Endothelial cell of umbilical vein (primary cell): ENCODE measurements around the gene MED27. TPM values are rescaled to one million over a fixed set of nuclear protein-coding genes. Genes with fewer than 3 reads are reported as not detected.

ENCODE experiments used
- BruUV-seq: library from RNA; stranded (reverse); fragments of 400-500 nt; replicated peaks from 2 replicates; lab custom pipeline; 2021; lab: Mats Ljungman, UMichigan
- CTCF ChIA-PET: fragments of 300-600, 350-600 bp; sonication (Branson Sonifier 250); formaldehyde crosslinking; loops from one replicate; lab custom pipeline; 2021; ENCODE audit warnings: antibody characterized with exemption, inconsistent platforms; lab: Charles Lee
- POLR2A ChIA-PET: fragments of 300-600, 350-600 bp; sonication (Branson Sonifier 250); formaldehyde crosslinking; loops from one replicate; lab custom pipeline; 2021; ENCODE audit warnings: antibody characterized with exemption, inconsistent platforms; lab: Charles Lee
- DNase-seq: peaks from one replicate; pipeline ENCODE4 v3.0.0-alpha.2; 2011; ENCODE audit warnings: low read depth, low spot score
- FAIRE-seq: peaks from 2 replicates; lab custom pipeline; 2011; peaks lifted over from hg19 to GRCh38; lab: Jason Lieb, UNC
- H2AFZ ChIP-seq: 2 replicates; pipeline ENCODE4 v1.6.0; 2012; ENCODE audit warnings: low read depth, low read length, control low read depth, inconsistent platforms
- H3K27ac ChIP-seq: 2 replicates; pipeline ENCODE4 v1.5.1; 2011; ENCODE audit warnings: low read depth, mild to moderate bottlenecking, control low read depth, low read length, moderate library complexity; ENCODE audit not compliant: insufficient read depth
- H3K27me3 ChIP-seq, 2 experiments: 2 replicates each; pipeline versions ENCODE4 v1.6.0 to v1.6.1; 2011; ENCODE audit warnings: low read length in 2 of 2, mixed read lengths in 1 of 2; ENCODE audit not compliant: control insufficient read depth in 2 of 2, insufficient read depth in 2 of 2
- H3K36me3 ChIP-seq, 2 experiments: 2 replicates in 1 of 2; 3 replicates in 1 of 2; pipeline ENCODE4 v1.5.1; 2011; ENCODE audit warnings: low read length in 2 of 2, mild to moderate bottlenecking in 1 of 2, moderate library complexity in 1 of 2; ENCODE audit not compliant: control insufficient read depth in 2 of 2, insufficient read depth in 2 of 2; ENCODE audit errors: extremely low read depth in 1 of 2
- H3K4me1 ChIP-seq: 3 replicates; pipeline ENCODE4 v1.5.1; 2011; ENCODE audit warnings: mild to moderate bottlenecking, low read length; ENCODE audit not compliant: control insufficient read depth, insufficient read depth; ENCODE audit errors: extremely low read depth
- H3K4me2 ChIP-seq: 2 replicates; pipeline ENCODE4 v1.6.1; 2011; ENCODE audit warnings: low read length, control low read depth, mixed read lengths; ENCODE audit not compliant: insufficient read depth
- H3K4me3 ChIP-seq, 3 experiments: fragments of 200-600 bp in 1 of 3; sonication (generic), shearing (Covaris generic) in 1 of 3; replicated peaks in 1 of 3; 2 replicates each; pipeline ENCODE4 v1.5.1; 2011 to 2016; ENCODE audit warnings: control low read depth in 3 of 3, low read length in 3 of 3, mild to moderate bottlenecking in 2 of 3, inconsistent platforms in 1 of 3, low read depth in 1 of 3, moderate library complexity in 1 of 3; ENCODE audit not compliant: insufficient read depth in 1 of 3
- H3K79me2 ChIP-seq: 2 replicates; pipeline ENCODE4 v1.6.0; 2012; ENCODE audit warnings: low read length, inconsistent platforms; ENCODE audit not compliant: control insufficient read depth, insufficient read depth
- H3K9ac ChIP-seq: replicated peaks from 2 replicates; pipeline ENCODE3; 2011; ENCODE audit warnings: low read length, control low read depth; ENCODE audit not compliant: insufficient read depth; ENCODE audit errors: extremely low read depth
- H3K9me1 ChIP-seq: replicated peaks from 3 replicates; pipeline ENCODE4 v1.6.0; 2011; ENCODE audit warnings: mild to moderate bottlenecking, low read length; ENCODE audit not compliant: control insufficient read depth, insufficient read depth; ENCODE audit errors: extremely low read depth
- H3K9me3 ChIP-seq: replicated peaks from 2 replicates; pipeline ENCODE4 v1.5.1; 2012; ENCODE audit warnings: low read length, inconsistent platforms; ENCODE audit not compliant: control insufficient read depth, insufficient read depth
- H4K20me1 ChIP-seq: replicated peaks from 2 replicates; pipeline ENCODE3; 2011; ENCODE audit warnings: mild to moderate bottlenecking, low read length; ENCODE audit not compliant: control insufficient read depth, insufficient read depth; ENCODE audit errors: extremely low read depth
- CTCF ChIP-seq, 2 donors: IDR thresholded peaks; 1 replicate in 1 of 2; 2 replicates in 1 of 2; pipeline ENCODE4 v1.5.1; 2011; ENCODE audit warnings: low read length in 2 of 2, mild to moderate bottlenecking in 2 of 2, moderate library complexity in 2 of 2, control low read depth in 1 of 2, inconsistent platforms in 1 of 2, low read depth in 1 of 2; ENCODE audit not compliant: insufficient read depth in 1 of 2; ENCODE audit errors: extremely low read depth in 1 of 2
- EZH2 ChIP-seq: IDR thresholded peaks from 2 replicates; pipeline ENCODE4 v1.6.1; 2012; ENCODE audit warnings: borderline replicate concordance, low read depth, mild to moderate bottlenecking, moderate library complexity, low read length, inconsistent platforms; ENCODE audit not compliant: severe bottlenecking
- FOS ChIP-seq: IDR thresholded peaks from 2 replicates; pipeline ENCODE4 v1.6.1; 2011; ENCODE audit warnings: mild to moderate bottlenecking, low read length, moderate library complexity, borderline replicate concordance; ENCODE audit not compliant: insufficient read depth
- GATA2 ChIP-seq: IDR thresholded peaks from 2 replicates; pipeline ENCODE4 v1.7.0; 2011; ENCODE audit warnings: low read depth, mild to moderate bottlenecking, moderate library complexity, mixed read lengths, low read length; ENCODE audit not compliant: insufficient read length, insufficient read depth
- JUN ChIP-seq: IDR thresholded peaks from 2 replicates; pipeline ENCODE4 v1.6.1; 2011; ENCODE audit warnings: borderline replicate concordance, low read depth; ENCODE audit not compliant: insufficient read length, insufficient read depth
- MAX ChIP-seq: IDR thresholded peaks from 2 replicates; pipeline ENCODE4 v1.6.1; 2011; ENCODE audit not compliant: insufficient read depth, insufficient read length
- MYC ChIP-seq: IDR thresholded peaks from one replicate; pipeline ENCODE4 v1.6.1; 2011; ENCODE audit warnings: mild to moderate bottlenecking, low read depth, low read length
- POLR2A ChIP-seq: IDR thresholded peaks from 2 replicates; pipeline ENCODE4 v1.6.1; 2012; ENCODE audit warnings: low read depth, mild to moderate bottlenecking, control low read depth, low read length
- POLR2AphosphoS5 ChIP-seq: IDR thresholded peaks from 2 replicates; pipeline ENCODE4 v1.6.1; 2012; ENCODE audit warnings: low read depth, mild to moderate bottlenecking, control low read depth, low read length, moderate library complexity; ENCODE audit not compliant: insufficient read depth
- dilution Hi-C: fragments of 300-500 bp; cut with MboI; formaldehyde crosslinking; loops from one replicate; pipeline ENCODE4 v1.15.0; 2019; ENCODE audit warnings: low sequenced_read_pairs; ENCODE audit not compliant: extremely low pct_ligation_motif_present
- intact Hi-C: fragments of 100-400 bp; cut with micrococcal nuclease; formaldehyde crosslinking; loops from one replicate; pipeline ENCODE4 v1.10.0; 2022
- polyA plus RNA-seq, 4 experiments: library from polyadenylated mRNA; depleted of rRNA in 3 of 4; stranded (reverse) in 3 of 4; unstranded in 1 of 4; fragments of >200 nt; gene quantifications; 2 replicates each; pipeline versions ENCODE4 v1.2.1 to v1.2.3, GENCODE V29; 2011 to 2012; ENCODE audit warnings: missing spikeins in 1 of 4
- total RNA-seq: library from RNA; stranded (reverse); gene quantifications from 2 replicates; pipeline ENCODE4 v1.2.3, GENCODE V29; 2021

Gene MED27
- total and polyA plus RNA-seq, 2 donors (not counting 3 experiments of a cell fraction or from before 2014, with no cell fraction given), result 27.9 to 47.8 TPM

GRCh38 chr9:131972889-131973288 is 106.8 kb downstream of the MED27 start:
- Histone ChIP-seq H2AFZ (no peak overlapping the region), H3K4me1 (no peaks in the 10 kb centered on the region), H3K36me3 (no peaks in the 10 kb centered on the region), H3K9me3 (no peaks in the 10 kb centered on the region), H3K27me3 (no peaks in the 10 kb centered on the region), H3K79me2 (no peaks in the 10 kb centered on the region), H3K9me1 (no peaks in the 10 kb centered on the region), H3K4me2 (no peak overlapping the region), H4K20me1 (peaks cover 2% of the 10 kb centered on the region), H3K9ac (no peak overlapping the region), H3K4me3 (no peak overlapping the region), H3K27ac (no peak overlapping the region)
- intact Hi-C loops, result no loop called here
- DNase-seq (no peak), FAIRE-seq (no peak)
- dilution Hi-C loops, result no loop called here
- POLR2A ChIA-PET, result no interaction called here
- TF ChIP-seq FOS (no peak), POLR2A (no peak), MAX (no peak), JUN (no peak), POLR2AphosphoS5 (no peak), GATA2 (no peak), CTCF (IDR thresholded peaks at IDR 0.05; ENCODE audit: extremely low read depth in 1 of 2, insufficient read depth in 1 of 2, low read depth in 1 of 2, low read length in 2 of 2) (no peak), EZH2 (no peak), MYC (no peak)
- no TSS peak for BruUV-seq
- CTCF ChIA-PET, result no interaction called here
